PC-3 (cell line): ENCODE results near the gene CREBRF. TPM values are rescaled to one million over a fixed set of nuclear protein-coding genes. Genes with fewer than 3 reads are reported as not detected.

Experiments used
- ATAC-seq: fragments of 200-7000 bp; cut with Tn5 transposase; 2 replicates; pipeline ENCODE4 v1.9.1; 2020; ENCODE audit warnings: mild to moderate bottlenecking, moderate library complexity
- BruUV-seq: library from RNA; stranded (reverse); fragments of 400-500 nt; replicated peaks from 2 replicates; lab custom pipeline; 2021; lab: Mats Ljungman, UMichigan
- CTCF ChIA-PET: fragments of 300-600 bp; sonication (Branson Sonifier 250); formaldehyde crosslinking; loops from one replicate; lab custom pipeline; 2022; ENCODE audit warnings: antibody characterized with exemption; lab: Charles Lee
- POLR2A ChIA-PET: fragments of 300-600 bp; sonication (Branson Sonifier 250); formaldehyde crosslinking; loops from one replicate; lab custom pipeline; 2022; ENCODE audit warnings: antibody characterized with exemption; ENCODE audit not compliant: unreplicated experiment; lab: Charles Lee
- DNase-seq: peaks from one replicate; pipeline ENCODE4 v3.0.0-alpha.2; 2015
- H2AFZ ChIP-seq: fragments of 300-600 bp; sonication (generic); 2 replicates; pipeline ENCODE4 v1.6.0; 2016; ENCODE audit warnings: antibody characterized with exemption, low read length
- H3F3A ChIP-seq: fragments of 300-600 bp; sonication (generic); one replicate; pipeline ENCODE4 v1.6.0; 2017; ENCODE audit warnings: antibody characterized with exemption, low read length, control low read depth, mild to moderate bottlenecking; ENCODE audit not compliant: unreplicated experiment
- H3K27ac ChIP-seq: fragments of 300-600 bp; sonication (generic); 2 replicates; pipeline ENCODE4 v1.5.1; 2016; ENCODE audit warnings: mild to moderate bottlenecking, low read length
- H3K27me3 ChIP-seq: fragments of 300-600 bp; sonication (generic); 2 replicates; pipeline ENCODE4 v1.6.1; 2016; ENCODE audit warnings: low read length, mixed read lengths
- H3K36me3 ChIP-seq: fragments of 300-600 bp; sonication (generic); 2 replicates; pipeline ENCODE4 v1.6.1; 2016; ENCODE audit warnings: low read depth, mixed run types, low read length, mixed read lengths
- H3K4me1 ChIP-seq: fragments of 300-600 bp; sonication (generic); 2 replicates; pipeline ENCODE4 v1.5.1; 2016; ENCODE audit warnings: low read length; ENCODE audit not compliant: insufficient read depth
- H3K4me2 ChIP-seq: fragments of 300-600 bp; sonication (generic); 2 replicates; pipeline ENCODE4 v1.6.0; 2016; ENCODE audit warnings: low read length
- H3K4me3 ChIP-seq: fragments of 300-600 bp; sonication (generic); 2 replicates; pipeline ENCODE4 v1.5.1; 2016; ENCODE audit warnings: mild to moderate bottlenecking, low read length, mixed read lengths
- H3K79me2 ChIP-seq: fragments of 300-600 bp; sonication (generic); 2 replicates; pipeline ENCODE4 v1.6.1; 2017; ENCODE audit warnings: low read length, mixed read lengths
- H3K9ac ChIP-seq: fragments of 300-600 bp; sonication (generic); 2 replicates; pipeline ENCODE4 v1.6.0; 2016; ENCODE audit warnings: mild to moderate bottlenecking, low read length
- H3K9me2 ChIP-seq: fragments of 300-600 bp; sonication (generic); replicated peaks from 2 replicates; pipeline ENCODE4 v1.6.1; 2016; ENCODE audit warnings: mixed run types, low read length, mixed read lengths
- H3K9me3 ChIP-seq: fragments of 300-600 bp; sonication (generic); 2 replicates; pipeline ENCODE4 v1.6.1; 2016; ENCODE audit warnings: low read length, mixed read lengths
- H4K20me1 ChIP-seq: fragments of 300-600 bp; sonication (generic); 2 replicates; pipeline ENCODE4 v1.6.1; 2016; ENCODE audit warnings: low read length, mixed read lengths
- CTCF ChIP-seq: fragments of 300-600 bp; sonication (generic); conservative IDR thresholded peaks from 2 replicates; pipeline ENCODE4 v1.5.1; 2017; ENCODE audit warnings: antibody characterized with exemption, low read depth, mild to moderate bottlenecking, low read length
- EZH2 ChIP-seq: fragments of 300-600 bp; sonication (generic); IDR thresholded peaks from one replicate; pipeline ENCODE4 v1.6.1; 2017; ENCODE audit warnings: antibody characterized with exemption, mild to moderate bottlenecking, low read length; ENCODE audit not compliant: unreplicated experiment
- EZH2phosphoT487 ChIP-seq: fragments of 300-600 bp; sonication (generic); IDR thresholded peaks from 2 replicates; pipeline ENCODE4 v1.6.1; 2018; ENCODE audit warnings: mild to moderate bottlenecking, antibody characterized with exemption, low read length, borderline replicate concordance
- intact Hi-C: fragments of 100-400 bp; cut with micrococcal nuclease; formaldehyde crosslinking; loops from 2 replicates; pipeline ENCODE4 v1.9.0; 2023
- total RNA-seq: library from RNA; depleted of rRNA; stranded (reverse); fragments of >200 nt; gene quantifications from 2 replicates; pipeline ENCODE4 v1.2.3, GENCODE V29; 2014

CREBRF gene
- total RNA-seq, 1 experiment from 2014 or later = 4.9 TPM

- H4K20me1 ChIP-seq = peaks cover 8% of the 10 kb centered on the region; the same call in 1 of the 2 replicates
- BruUV-seq = no TSS peak
- H3K79me2 ChIP-seq = peaks cover 88% of the 10 kb centered on the region
- intact Hi-C loops = no loop called here
- no peak overlapping the region for H3K27ac ChIP-seq
- TF ChIP-seq CTCF = no peak
- H3K36me3 ChIP-seq = peaks cover 5% of the 10 kb centered on the region; the same call in 1 of the 2 replicates
- H3K9me2 ChIP-seq = no peaks in the 10 kb centered on the region
- H3K4me2 ChIP-seq = no peak overlapping the region
- no peaks in the 10 kb centered on the region for H3K27me3 ChIP-seq
- no peak overlapping the region for H3K9ac ChIP-seq
- POLR2A ChIA-PET = no interaction called here
- H3F3A ChIP-seq = no peaks in the 10 kb centered on the region
- CTCF ChIA-PET = no interaction called here
- ATAC-seq = no peak
- no peak overlapping the region for H2AFZ ChIP-seq
- H3K4me3 ChIP-seq = no peak overlapping the region
- no peaks in the 10 kb centered on the region for H3K9me3 ChIP-seq
- H3K4me1 ChIP-seq = peaks cover 8% of the 10 kb centered on the region
- no peak for DNase-seq
Observed at GRCh38 chr5:173010547-173011464, 45.3 kb upstream of the CREBRF start.

GRCh38 chr5:173011566-173011965 is 44.6 kb upstream of the CREBRF start:
- no peaks in the 10 kb centered on the region for H3K27me3 ChIP-seq
- peaks cover 5% of the 10 kb centered on the region; the same call in 1 of the 2 replicates for H3K36me3 ChIP-seq
- no peaks in the 10 kb centered on the region for H3K9me3 ChIP-seq
- peaks cover 15% of the 10 kb centered on the region; the same call in 1 of the 2 replicates for H4K20me1 ChIP-seq
- no peaks in the 10 kb centered on the region for H3K9me2 ChIP-seq
- TF ChIP-seq EZH2phosphoT487 (no peak), EZH2 (no peak), CTCF (no peak)
- intact Hi-C loops = no loop called here
- no peak overlapping the region for H3K4me2 ChIP-seq
- BruUV-seq = no TSS peak
- ATAC-seq (no peak), DNase-seq (no peak)
- H3K79me2 ChIP-seq = peaks cover 86% of the 10 kb centered on the region
- ChIA-PET CTCF (no interaction called here), POLR2A (no interaction called here)
- H3K4me3 ChIP-seq = no peak overlapping the region
- no peaks in the 10 kb centered on the region for H3F3A ChIP-seq
- no peak overlapping the region for H3K27ac ChIP-seq
- H3K4me1 ChIP-seq = peaks cover 16% of the 10 kb centered on the region
- H3K9ac ChIP-seq = no peak overlapping the region
- H2AFZ ChIP-seq = no peak overlapping the region

GRCh38 chr5:173012882-173013281 is 43.3 kb upstream of the CREBRF start:
- H3K9me2 ChIP-seq = no peaks in the 10 kb centered on the region
- no peak for ATAC-seq
- no peak for TF ChIP-seq CTCF
- no peak for TF ChIP-seq EZH2
- no peak for TF ChIP-seq EZH2phosphoT487
- ChIA-PET CTCF (no interaction called here), POLR2A (no interaction called here)
- H3K27ac ChIP-seq = no peak overlapping the region
- H3K4me1 ChIP-seq = peaks cover 22% of the 10 kb centered on the region
- no peak overlapping the region for H3K4me3 ChIP-seq
- DNase-seq = no peak
- intact Hi-C loops = no loop called here
- H3K36me3 ChIP-seq = peaks cover 5% of the 10 kb centered on the region; the same call in 1 of the 2 replicates
- H3K4me2 ChIP-seq = no peak overlapping the region
- H3K9ac ChIP-seq = no peak overlapping the region
- H3K79me2 ChIP-seq = peaks cover 84% of the 10 kb centered on the region
- H3K27me3 ChIP-seq = no peaks in the 10 kb centered on the region
- peaks cover 17% of the 10 kb centered on the region for H4K20me1 ChIP-seq
- H3K9me3 ChIP-seq = no peaks in the 10 kb centered on the region
- no peaks in the 10 kb centered on the region for H3F3A ChIP-seq
- no peak overlapping the region for H2AFZ ChIP-seq
- no TSS peak for BruUV-seq
